ENCODE results near the gene NT5E.

NT5E gene

GRCh38 chr6:85422996-85423395, 26.9 kb upstream of the NT5E start:
- DNase-seq = no peak

GRCh38 chr6:85424981-85425380, 24.9 kb upstream of the NT5E start:
- no peak for DNase-seq

GRCh38 chr6:85425997-85426396, 23.9 kb upstream of the NT5E start:
- no peak for DNase-seq

- no peak for DNase-seq
Measured at GRCh38 chr6:85428486-85428885, 21.4 kb upstream of the NT5E start.

- DNase-seq = no peak
Measured at GRCh38 chr6:85429346-85429745, 20.5 kb upstream of the NT5E start.

- DNase-seq = no peak
Measured at GRCh38 chr6:85431271-85431670, 18.6 kb upstream of the NT5E start.

GRCh38 chr6:85432554-85432953, 17.3 kb upstream of the NT5E start:
- no peak for DNase-seq

- no peak for DNase-seq
Measured at GRCh38 chr6:85435851-85436250, 14.0 kb upstream of the NT5E start.

GRCh38 chr6:85436411-85436810, 13.5 kb upstream of the NT5E start:
- no peak for DNase-seq

- DNase-seq = no peak
Measured at GRCh38 chr6:85436939-85437495, 12.9 kb upstream of the NT5E start.

GRCh38 chr6:85443349-85444117, 6.3 kb upstream of the NT5E start:
- no peak for DNase-seq

GRCh38 chr6:85449388-85449817, 480 bp upstream of the NT5E start:
- DNase-seq = peak; percentile 32

GRCh38 chr6:85451565-85452306, 1.9 kb downstream of the NT5E start:
- no peak for DNase-seq

- no peak for DNase-seq
Measured at GRCh38 chr6:85452441-85452881, 2.6 kb downstream of the NT5E start.

GRCh38 chr6:85453052-85453451, 3.2 kb downstream of the NT5E start:
- DNase-seq = no peak

- DNase-seq = no peak
Measured at GRCh38 chr6:85453490-85453889, 3.6 kb downstream of the NT5E start.

GRCh38 chr6:85455471-85456026, 5.7 kb downstream of the NT5E start:
- no peak for DNase-seq

- no peak for DNase-seq
Measured at GRCh38 chr6:85456782-85457181, 6.9 kb downstream of the NT5E start.

- no peak for DNase-seq
Measured at GRCh38 chr6:85458184-85458583, 8.3 kb downstream of the NT5E start.

- DNase-seq = no peak
Measured at GRCh38 chr6:85458782-85459181, 8.9 kb downstream of the NT5E start.

- no peak for DNase-seq
Measured at GRCh38 chr6:85459224-85459901, 9.5 kb downstream of the NT5E start.

GRCh38 chr6:85460154-85460920, 10.5 kb downstream of the NT5E start:
- DNase-seq = no peak

Data from CD4-positive, alpha-beta T cell treated with Interleukin-17A for 1 hour (primary cell).